ENCODE results near the gene TMEM42. TPM values are rescaled to one million over a fixed set of nuclear protein-coding genes. Genes with fewer than 3 reads are reported as not detected.
A peak's percentile ranks its signal among the peaks of the same experiment; 100 is the strongest.

The TMEM42 gene
- total and polyA plus RNA-seq, 10 of the 15 experiments (the other 5 are each of a cell fraction or from before 2014, with no cell fraction given): 5.0 to 20.5 (median 12.2) TPM

GRCh38 chr3:44861412-44862225 lies at the start of gene TMEM42 (continued):
- TF ChIP-seq TCF7 (IDR thresholded peaks at IDR 0.05; ENCODE audit: borderline replicate concordance) (no peak), POLR2A (IDR thresholded peaks at IDR 0.05; ENCODE audit: low read depth, low read length) (peak; percentile 96), CTCF (IDR thresholded peaks at IDR 0.05 in 2 of 3, conservative IDR thresholded peaks at IDR 0.05 in 1 of 3; ENCODE audit: control insufficient read depth in 2 of 3, extremely low read depth in 1 of 3, insufficient read depth in 1 of 3, low read depth in 3 of 3, low read length in 3 of 3) (peak in 1 of 3 experiments; percentile 44; a peak in 2 of 6 replicates), ZNF207 (IDR thresholded peaks at IDR 0.05; ENCODE audit: borderline replicate concordance) (peak; percentile 73; the same call in 1 of the 2 replicates), ELK1 (IDR thresholded peaks at IDR 0.05; ENCODE audit: low read depth, low read length) (0 out of 2 replicates have a peak, but pooled peaks have one; percentile 26), SIN3A (IDR thresholded peaks at IDR 0.05; ENCODE audit: low read depth, low read length) (peak; percentile 58; the same call in 1 of the 2 replicates), TCF3 (IDR thresholded peaks at IDR 0.05; ENCODE audit: borderline replicate concordance, insufficient read depth, low read depth, low read length) (peak; percentile 66; the same call in 1 of the 2 replicates), CEBPZ (IDR thresholded peaks at IDR 0.05; ENCODE audit: low read depth, low read length) (no peak), RUNX3 (IDR thresholded peaks at IDR 0.05; ENCODE audit: low read length) (no peak), SRF (IDR thresholded peaks at IDR 0.05; ENCODE audit: low read depth in 2 of 2, low read length in 2 of 2) (no peak), BHLHE40 (IDR thresholded peaks at IDR 0.05; ENCODE audit: borderline replicate concordance in 1 of 2, low read depth in 2 of 2, low read length in 1 of 2) (peak; percentile 91 to 97), NRF1 (conservative IDR thresholded peaks at IDR 0.05; ENCODE audit: low read depth, low read length) (no peak), NKRF (conservative IDR thresholded peaks at IDR 0.05) (peak; percentile 66)
- TF ChIP-seq, protein P1, sequence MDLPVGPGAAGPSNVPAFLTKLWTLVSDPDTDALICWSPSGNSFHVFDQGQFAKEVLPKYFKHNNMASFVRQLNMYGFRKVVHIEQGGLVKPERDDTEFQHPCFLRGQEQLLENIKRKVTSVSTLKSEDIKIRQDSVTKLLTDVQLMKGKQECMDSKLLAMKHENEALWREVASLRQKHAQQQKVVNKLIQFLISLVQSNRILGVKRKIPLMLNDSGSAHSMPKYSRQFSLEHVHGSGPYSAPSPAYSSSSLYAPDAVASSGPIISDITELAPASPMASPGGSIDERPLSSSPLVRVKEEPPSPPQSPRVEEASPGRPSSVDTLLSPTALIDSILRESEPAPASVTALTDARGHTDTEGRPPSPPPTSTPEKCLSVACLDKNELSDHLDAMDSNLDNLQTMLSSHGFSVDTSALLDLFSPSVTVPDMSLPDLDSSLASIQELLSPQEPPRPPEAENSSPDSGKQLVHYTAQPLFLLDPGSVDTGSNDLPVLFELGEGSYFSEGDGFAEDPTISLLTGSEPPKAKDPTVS (IDR thresholded peaks at IDR 0.05; ENCODE audit: low read depth, low read length): no peak
- TF ChIP-seq, protein P2, sequence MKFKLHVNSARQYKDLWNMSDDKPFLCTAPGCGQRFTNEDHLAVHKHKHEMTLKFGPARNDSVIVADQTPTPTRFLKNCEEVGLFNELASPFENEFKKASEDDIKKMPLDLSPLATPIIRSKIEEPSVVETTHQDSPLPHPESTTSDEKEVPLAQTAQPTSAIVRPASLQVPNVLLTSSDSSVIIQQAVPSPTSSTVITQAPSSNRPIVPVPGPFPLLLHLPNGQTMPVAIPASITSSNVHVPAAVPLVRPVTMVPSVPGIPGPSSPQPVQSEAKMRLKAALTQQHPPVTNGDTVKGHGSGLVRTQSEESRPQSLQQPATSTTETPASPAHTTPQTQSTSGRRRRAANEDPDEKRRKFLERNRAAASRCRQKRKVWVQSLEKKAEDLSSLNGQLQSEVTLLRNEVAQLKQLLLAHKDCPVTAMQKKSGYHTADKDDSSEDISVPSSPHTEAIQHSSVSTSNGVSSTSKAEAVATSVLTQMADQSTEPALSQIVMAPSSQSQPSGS (IDR thresholded peaks at IDR 0.05; ENCODE audit: low read length): no peak

Measured in GM12878 (cell line).